GM19193 (cell line): Measurements from ENCODE around the gene DNAH10.

Experiments used
- POLR2A ChIP-seq: IDR thresholded peaks from 4 replicates; pipeline ENCODE4 v1.6.1; 2011; ENCODE audit not compliant: insufficient read depth, insufficient read length; ENCODE audit errors: extremely low read depth

The DNAH10 gene

DNA sequence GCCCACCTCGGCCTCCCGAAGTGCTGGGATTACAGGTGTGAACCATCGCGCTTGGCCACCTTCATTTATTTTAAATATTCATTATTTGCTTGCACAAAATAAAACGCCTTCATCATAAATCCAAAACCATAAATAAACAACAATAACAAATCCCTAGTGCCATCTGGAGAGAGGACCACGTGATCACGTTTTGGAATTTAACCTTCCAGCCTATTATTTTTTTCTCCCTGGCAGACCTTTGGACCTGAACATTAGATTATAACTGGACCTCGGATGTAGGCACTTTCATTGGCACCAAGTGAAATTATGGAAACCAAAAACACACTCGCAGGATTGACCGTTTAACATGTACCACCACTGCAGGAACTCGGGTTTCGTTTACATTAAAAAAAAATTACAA, 2.0 kb downstream of the DNAH10 start:
- no peak for TF ChIP-seq POLR2A

GRCh38 chr12:123765504-123766035, 3.5 kb downstream of the DNAH10 start:
- TF ChIP-seq POLR2A = no peak

GRCh38 chr12:123767613-123768012, 5.5 kb downstream of the DNAH10 start:
- no peak for TF ChIP-seq POLR2A

DNA sequence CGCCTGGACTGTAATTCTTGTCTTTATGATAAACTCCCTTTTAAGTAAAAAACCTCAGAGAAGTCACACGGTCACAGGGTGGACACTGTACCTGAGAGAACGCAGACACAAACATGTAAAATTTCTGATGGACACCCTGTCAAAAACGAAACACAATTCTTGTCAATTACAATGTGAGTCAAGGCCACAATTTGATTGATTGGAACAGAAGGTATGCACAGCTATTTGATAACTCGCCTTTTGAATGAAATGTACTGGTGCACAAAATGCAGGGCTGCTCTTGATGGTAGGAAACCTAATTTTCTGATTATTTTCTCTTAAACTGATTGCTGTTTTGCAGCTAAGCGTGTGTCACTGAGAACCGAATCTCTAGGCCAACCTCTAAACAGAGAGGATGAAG, 9.2 kb downstream of the DNAH10 start:
- no peak for TF ChIP-seq POLR2A

GRCh38 chr12:123772074-123772473, 10.0 kb downstream of the DNAH10 start:
- TF ChIP-seq POLR2A = no peak

- no peak for TF ChIP-seq POLR2A
Observed at GRCh38 chr12:123773375-123773774, 11.3 kb downstream of the DNAH10 start.

- TF ChIP-seq POLR2A = no peak
Observed at GRCh38 chr12:123779551-123779950, 17.4 kb downstream of the DNAH10 start.

DNA sequence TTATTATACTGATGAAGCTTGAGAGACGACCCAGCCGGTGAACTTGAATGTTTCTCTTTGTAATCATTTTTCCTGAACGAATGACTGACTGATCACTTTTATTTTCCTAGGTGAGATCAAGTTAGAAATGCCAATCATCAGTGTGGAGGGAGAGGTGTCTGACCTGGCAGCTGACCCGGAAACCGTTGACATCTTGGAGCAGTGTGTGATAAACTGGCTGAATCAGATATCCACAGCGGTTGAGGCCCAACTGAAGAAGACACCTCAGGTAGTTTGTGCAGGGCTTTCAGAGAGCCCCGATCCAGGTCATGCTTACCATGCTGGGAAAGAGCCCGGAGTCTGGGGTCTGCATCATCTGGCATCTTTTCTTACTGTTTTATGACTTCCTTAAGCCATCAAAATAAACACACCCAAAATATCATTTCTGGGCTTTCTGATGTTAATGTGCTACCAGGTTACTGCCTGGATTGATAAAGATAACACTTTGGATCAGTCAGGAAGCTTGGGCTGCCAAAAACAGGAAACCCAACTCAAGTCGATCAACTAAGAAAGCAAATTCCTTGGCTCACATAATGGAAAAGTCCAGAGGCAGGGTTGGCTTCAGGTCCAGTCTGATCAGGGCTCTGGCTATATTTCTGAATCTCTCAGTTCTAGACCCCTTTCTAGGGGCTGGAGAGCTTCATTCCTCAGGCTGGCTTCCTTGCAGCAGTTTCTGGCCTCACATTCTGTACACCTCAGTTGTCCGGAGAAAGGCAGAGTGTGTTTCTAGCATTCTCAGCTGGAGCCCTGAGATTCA, 21.1 kb downstream of the DNAH10 start:
- no peak for TF ChIP-seq POLR2A

GRCh38 chr12:123787466-123787865, 25.4 kb downstream of the DNAH10 start:
- no peak for TF ChIP-seq POLR2A

DNA sequence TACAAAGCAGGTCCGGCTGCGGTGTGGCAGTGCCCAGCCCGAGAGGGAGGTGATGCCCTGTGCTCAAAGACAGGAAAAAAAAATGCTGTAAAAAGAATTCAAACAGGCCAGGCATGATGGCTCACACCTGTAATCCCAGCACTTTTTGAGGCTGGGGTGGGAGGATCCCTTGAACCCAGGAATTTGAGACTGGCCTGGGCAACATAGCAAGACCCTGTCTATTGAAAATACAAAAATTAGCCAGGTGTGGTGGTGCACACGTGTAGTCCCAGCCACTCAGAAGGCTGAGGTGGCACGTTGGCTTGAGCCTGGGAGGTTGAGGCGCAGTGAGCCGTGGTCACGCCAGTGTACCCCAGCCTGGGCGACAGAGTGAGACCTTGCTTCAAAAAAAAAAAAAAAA, 26.4 kb downstream of the DNAH10 start:
- no peak for TF ChIP-seq POLR2A

DNA sequence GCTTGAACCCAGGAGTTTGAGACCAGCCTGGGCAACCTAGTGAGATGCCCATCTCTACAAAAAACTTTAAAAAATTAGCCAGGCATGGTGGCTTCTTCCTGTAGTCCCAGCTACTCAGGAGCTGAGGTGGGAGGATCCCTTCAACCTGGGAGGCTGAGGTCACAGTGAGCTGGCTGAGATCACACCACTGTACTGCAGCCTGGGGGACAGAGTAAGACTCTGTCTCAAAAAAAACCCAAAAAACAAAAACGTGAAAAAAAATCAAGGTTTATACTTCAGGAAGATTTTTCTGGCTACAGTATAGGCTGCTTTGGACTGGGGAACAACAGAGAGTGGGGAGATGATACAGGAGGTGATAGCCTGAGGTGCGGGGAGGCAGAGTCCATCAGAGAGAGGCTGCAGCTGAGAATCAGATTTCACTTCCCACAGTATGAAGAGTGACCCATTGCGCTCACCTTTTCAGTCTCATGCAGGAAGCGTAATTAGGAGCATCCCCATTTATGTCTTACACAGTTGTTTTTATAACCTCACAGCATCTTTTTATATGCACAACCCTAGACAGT, 28.9 kb downstream of the DNAH10 start:
- TF ChIP-seq POLR2A = no peak

GRCh38 chr12:123794027-123794426, 31.9 kb downstream of the DNAH10 start:
- TF ChIP-seq POLR2A = no peak

DNA sequence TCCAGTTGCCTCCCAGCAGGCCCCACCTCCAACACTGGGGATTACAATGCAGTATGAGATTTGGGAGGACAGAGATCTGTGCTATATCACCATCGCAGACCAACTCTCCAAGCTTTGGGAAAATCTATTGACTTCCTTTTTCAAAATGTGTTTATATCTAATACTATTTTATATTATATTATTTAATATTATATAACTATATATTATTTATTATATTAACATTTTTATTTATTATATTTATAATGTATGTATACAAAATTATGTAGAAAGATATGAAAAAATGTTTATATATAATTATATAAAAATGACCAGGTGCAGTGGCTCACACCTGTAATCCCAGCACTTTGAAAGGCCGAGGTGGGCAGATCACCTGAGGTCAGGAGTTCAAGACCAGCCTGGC, 36.4 kb downstream of the DNAH10 start:
- no peak for TF ChIP-seq POLR2A

- no peak for TF ChIP-seq POLR2A
Observed at GRCh38 chr12:123799227-123799626, 37.1 kb downstream of the DNAH10 start.

GRCh38 chr12:123801573-123802178, 39.6 kb downstream of the DNAH10 start:
- TF ChIP-seq POLR2A = no peak

DNA sequence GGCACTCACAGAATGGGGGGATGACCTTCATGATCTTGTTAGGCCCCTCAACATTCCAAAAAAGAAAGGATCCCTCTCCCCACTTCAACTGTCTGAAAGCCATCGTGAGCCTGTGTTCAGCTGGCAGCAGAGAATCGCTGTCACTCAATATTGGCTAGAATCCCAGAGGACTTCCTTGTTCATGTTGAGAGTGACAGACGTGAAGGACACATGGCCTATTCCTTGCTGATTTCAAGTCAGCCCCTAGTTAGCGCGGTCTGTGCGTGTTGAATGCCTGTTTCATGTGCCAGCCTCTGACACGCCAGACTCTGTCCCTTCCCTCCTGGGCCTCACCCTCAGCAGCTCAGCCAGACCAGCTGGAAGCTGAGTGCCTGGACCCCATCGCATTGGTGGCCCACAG, 43.1 kb downstream of the DNAH10 start:
- no peak for TF ChIP-seq POLR2A
